Caco-2 (cell line): ENCODE data around the gene SDE2. TPM values are rescaled to one million over a fixed set of nuclear protein-coding genes. Genes with fewer than 3 reads are reported as not detected.

Experiments
- BruUV-seq: library from RNA; stranded (reverse); fragments of 400-500 nt; replicated peaks from 2 replicates; lab custom pipeline; 2021; lab: Mats Ljungman, UMichigan
- CTCF ChIA-PET: fragments of 300-600 bp; sonication (Branson Sonifier 250); formaldehyde crosslinking; loops from one replicate; lab custom pipeline; 2022; ENCODE audit warnings: antibody characterized with exemption; lab: Charles Lee
- POLR2A ChIA-PET: fragments of 300-600 bp; sonication (Branson Sonifier 250); formaldehyde crosslinking; loops from one replicate; lab custom pipeline; 2022; ENCODE audit warnings: antibody characterized with exemption; lab: Charles Lee
- DNase-seq, 2 experiments: peaks; one replicate each; pipeline versions ENCODE4 v3.0.0 to v3.0.0-alpha.2; 2020 to 2022
- H3K27me3 ChIP-seq: replicated peaks from 2 replicates; pipeline ENCODE4 v1.6.0; 2011; ENCODE audit warnings: low read length; ENCODE audit not compliant: control insufficient read depth, insufficient read depth
- H3K36me3 ChIP-seq: 2 replicates; pipeline ENCODE4 v1.5.1; 2011; ENCODE audit warnings: low read length; ENCODE audit not compliant: control insufficient read depth, insufficient read depth
- H3K4me1 ChIP-seq: fragments of 250-450 bp; sonication (Bioruptor Pico); 2 replicates; pipeline ENCODE4 v1.5.1; 2020; ENCODE audit warnings: mild to moderate bottlenecking
- H3K4me3 ChIP-seq: 2 replicates; pipeline ENCODE4 v1.5.1; 2011; ENCODE audit warnings: low read depth, mild to moderate bottlenecking, control low read depth, low read length
- H3K9me3 ChIP-seq: fragments of 250-450 bp; sonication (Bioruptor Pico); 2 replicates; pipeline ENCODE4 v1.5.1; 2020; ENCODE audit warnings: mild to moderate bottlenecking, moderate library complexity
- H3K27ac Mint-ChIP-seq: one replicate; pipeline ENCODE4 v1.8.0; 2022; ENCODE audit warnings: mixed read lengths; ENCODE audit not compliant: unreplicated experiment
- H3K27me3 Mint-ChIP-seq: one replicate; pipeline ENCODE4 v1.8.0; 2022; ENCODE audit warnings: mixed read lengths; ENCODE audit not compliant: insufficient read depth, unreplicated experiment
- H3K36me3 Mint-ChIP-seq: one replicate; pipeline ENCODE4 v1.8.0; 2022; ENCODE audit warnings: mild to moderate bottlenecking, mixed read lengths; ENCODE audit not compliant: insufficient read depth, unreplicated experiment
- H3K4me1 Mint-ChIP-seq: one replicate; pipeline ENCODE4 v1.8.0; 2022; ENCODE audit warnings: low read depth, mixed read lengths; ENCODE audit not compliant: unreplicated experiment
- H3K4me3 Mint-ChIP-seq: one replicate; pipeline ENCODE4 v1.8.0; 2022; ENCODE audit warnings: mild to moderate bottlenecking, moderate library complexity, mixed read lengths; ENCODE audit not compliant: unreplicated experiment
- H3K9me3 Mint-ChIP-seq: one replicate; pipeline ENCODE4 v1.8.0; 2022; ENCODE audit warnings: mixed read lengths; ENCODE audit not compliant: unreplicated experiment
- CTCF ChIP-seq, 2 experiments: fragments of 200-600 bp in 1 of 2; IDR thresholded peaks; 1 replicate in 1 of 2; 2 replicates in 1 of 2; pipeline versions ENCODE4 v1.5.1 to v1.8.0; 2011 to 2022; ENCODE audit warnings: antibody characterized with exemption in 1 of 2, control low read depth in 1 of 2, inconsistent platforms in 1 of 2, low read depth in 1 of 2, low read length in 1 of 2, mild to moderate bottlenecking in 1 of 2, moderate library complexity in 1 of 2; ENCODE audit not compliant: insufficient read depth in 1 of 2, severe bottlenecking in 1 of 2, unreplicated experiment in 1 of 2
- intact Hi-C: fragments of 100-400 bp; cut with micrococcal nuclease; formaldehyde crosslinking; loops from one replicate; pipeline ENCODE4 v1.10.0; 2022; ENCODE audit not compliant: unreplicated experiment
- total RNA-seq: library from RNA; stranded (reverse); gene quantifications from 2 replicates; pipeline ENCODE4 v1.2.3, GENCODE V29; 2022

Gene SDE2
- total RNA-seq, 1 experiment from 2014 or later: 18.6 TPM

- CTCF ChIA-PET: interaction anchor here (0.6 to 1.3 kb wide), 4 partner anchors 11 to 64 kb away, joined by 3 to 5 read pairs (median 3); partner anchors contain the start of gene H3-3A
- DNase-seq: no peak
- TSS peak; percentile 69 for BruUV-seq
- H3K27me3 Mint-ChIP-seq: no peaks in the 10 kb centered on the region
- peak overlapping the region; percentile 58 for H3K4me3 ChIP-seq
- POLR2A ChIA-PET: interaction anchor here (1.0 to 1.4 kb wide), 6 partner anchors 12 to 221 kb away, joined by 4 to 34 read pairs (median 6); partner anchors contain the start of genes H3-3A, PYCR2 and SRP9
- no peaks in the 10 kb centered on the region for H3K27me3 ChIP-seq
- intact Hi-C loops: loop anchor here (1.0 to 5.0 kb wide), 2 partner anchors 64 to 124 kb away; partner anchors contain the start of gene H3-3A
- peak overlapping the region; percentile 99 for H3K27ac Mint-ChIP-seq
- peak overlapping the region; percentile 96 for H3K4me3 Mint-ChIP-seq
- H3K4me1 ChIP-seq: peaks cover 17% of the 10 kb centered on the region
- no peaks in the 10 kb centered on the region for H3K9me3 ChIP-seq
- no peak for TF ChIP-seq CTCF (IDR thresholded peaks at IDR 0.05; ENCODE audit: insufficient read depth in 1 of 2, low read depth in 1 of 2, low read length in 1 of 2, severe bottlenecking in 1 of 2, unreplicated experiment in 1 of 2)
- peaks cover 36% of the 10 kb centered on the region for H3K36me3 Mint-ChIP-seq
- no peaks in the 10 kb centered on the region for H3K9me3 Mint-ChIP-seq
- no peaks in the 10 kb centered on the region for H3K36me3 ChIP-seq
- H3K4me1 Mint-ChIP-seq: peaks cover 13% of the 10 kb centered on the region
Measured at GRCh38 chr1:225998560-225999226, 450 bp downstream of the SDE2 start.

GRCh38 chr1:225996946-225997545, 2.1 kb downstream of the SDE2 start:
- H3K27ac Mint-ChIP-seq: no peak overlapping the region
- no peak overlapping the region for H3K4me3 Mint-ChIP-seq
- Histone ChIP-seq H3K4me1 (peaks cover 17% of the 10 kb centered on the region), H3K9me3 (no peaks in the 10 kb centered on the region), H3K36me3 (no peaks in the 10 kb centered on the region; the same call in 1 of the 2 replicates), H3K4me3 (no peak overlapping the region), H3K27me3 (no peaks in the 10 kb centered on the region)
- H3K36me3 Mint-ChIP-seq: peaks cover 46% of the 10 kb centered on the region
- no peaks in the 10 kb centered on the region for H3K9me3 Mint-ChIP-seq
- POLR2A ChIA-PET: no interaction called here
- intact Hi-C loops: loop anchor here (5.0 kb wide), 1 partner anchor 125 kb away; no protein-coding TSS in a partner anchor
- H3K4me1 Mint-ChIP-seq: peaks cover 13% of the 10 kb centered on the region
- no TSS peak for BruUV-seq
- CTCF ChIA-PET: no interaction called here
- TF ChIP-seq CTCF (IDR thresholded peaks at IDR 0.05; ENCODE audit: insufficient read depth in 1 of 2, low read depth in 1 of 2, low read length in 1 of 2, severe bottlenecking in 1 of 2, unreplicated experiment in 1 of 2): no peak
- no peak for DNase-seq
- no peaks in the 10 kb centered on the region for H3K27me3 Mint-ChIP-seq

- TF ChIP-seq CTCF (IDR thresholded peaks at IDR 0.05; ENCODE audit: insufficient read depth in 1 of 2, low read depth in 1 of 2, low read length in 1 of 2, severe bottlenecking in 1 of 2, unreplicated experiment in 1 of 2): no peak
- BruUV-seq: no TSS peak
- Mint-ChIP-seq H3K27me3 (no peaks in the 10 kb centered on the region), H3K4me1 (peaks cover 13% of the 10 kb centered on the region), H3K27ac (no peak overlapping the region), H3K4me3 (peak overlapping the region; percentile 3), H3K36me3 (peaks cover 55% of the 10 kb centered on the region), H3K9me3 (no peaks in the 10 kb centered on the region)
- ChIA-PET CTCF (no interaction called here), POLR2A (no interaction called here)
- Histone ChIP-seq H3K4me3 (no peak overlapping the region), H3K27me3 (no peaks in the 10 kb centered on the region), H3K4me1 (peaks cover 17% of the 10 kb centered on the region), H3K36me3 (no peaks in the 10 kb centered on the region; the same call in none of the 2 replicates), H3K9me3 (no peaks in the 10 kb centered on the region)
- no peak for DNase-seq
- intact Hi-C loops: loop anchor here (5.0 kb wide), 1 partner anchor 126 kb away; no protein-coding TSS in a partner anchor
Measured at GRCh38 chr1:225995919-225996864, 3.0 kb downstream of the SDE2 start.
